Right lobe of liver (tissue), 4 donors: ENCODE data around the gene KANK3.

Experiments used
- POLR2A ChIP-seq: fragments of 450-650 bp; IDR thresholded peaks from one replicate; pipeline ENCODE4 v1.6.1; 2017; ENCODE audit warnings: antibody characterized with exemption, mild to moderate bottlenecking
- TF ChIP-seq, protein P1 (sequence below), 4 donors: fragments of 200-600 bp in 3 of 4; fragments of 450-650 bp in 1 of 4; IDR thresholded peaks; one replicate each; pipeline versions ENCODE4 v1.5.1 to v1.8.0; 2016 to 2022; ENCODE audit warnings: antibody characterized with exemption in 4 of 4, mild to moderate bottlenecking in 2 of 4
- donor health status: DM: no; HTN: no; CAD: no.
- donor health status: DM: no; HTN: no; CAD: no.
- donor health status: DM: no; HTN: yes; CAD: no.

DNA sequence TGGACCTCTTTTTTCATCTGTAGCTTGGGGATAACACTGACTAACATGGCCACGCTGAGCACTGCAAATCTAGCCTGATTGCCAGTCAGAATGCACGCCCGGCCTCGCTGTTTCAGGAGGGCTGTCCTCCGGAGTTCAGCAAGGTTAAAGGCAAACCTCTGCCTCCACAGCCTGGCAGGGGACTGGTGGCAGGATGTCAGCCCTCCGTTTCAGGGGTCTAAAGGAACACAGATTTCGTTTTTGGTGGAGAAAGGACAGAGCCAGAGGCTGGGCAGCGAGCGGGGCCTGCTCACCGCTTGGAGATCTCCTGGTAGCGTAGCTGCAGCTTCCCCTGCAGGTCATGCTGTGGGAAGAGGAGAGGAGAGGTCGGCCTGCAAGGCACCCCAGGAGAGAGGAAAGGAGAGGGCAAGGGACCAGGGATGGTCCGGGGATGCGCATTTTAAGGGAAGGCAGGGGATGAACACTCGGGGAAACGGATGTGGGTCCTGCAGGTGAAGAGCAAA lies 22.4 kb downstream of the KANK3 start:
- TF ChIP-seq, protein P1, sequence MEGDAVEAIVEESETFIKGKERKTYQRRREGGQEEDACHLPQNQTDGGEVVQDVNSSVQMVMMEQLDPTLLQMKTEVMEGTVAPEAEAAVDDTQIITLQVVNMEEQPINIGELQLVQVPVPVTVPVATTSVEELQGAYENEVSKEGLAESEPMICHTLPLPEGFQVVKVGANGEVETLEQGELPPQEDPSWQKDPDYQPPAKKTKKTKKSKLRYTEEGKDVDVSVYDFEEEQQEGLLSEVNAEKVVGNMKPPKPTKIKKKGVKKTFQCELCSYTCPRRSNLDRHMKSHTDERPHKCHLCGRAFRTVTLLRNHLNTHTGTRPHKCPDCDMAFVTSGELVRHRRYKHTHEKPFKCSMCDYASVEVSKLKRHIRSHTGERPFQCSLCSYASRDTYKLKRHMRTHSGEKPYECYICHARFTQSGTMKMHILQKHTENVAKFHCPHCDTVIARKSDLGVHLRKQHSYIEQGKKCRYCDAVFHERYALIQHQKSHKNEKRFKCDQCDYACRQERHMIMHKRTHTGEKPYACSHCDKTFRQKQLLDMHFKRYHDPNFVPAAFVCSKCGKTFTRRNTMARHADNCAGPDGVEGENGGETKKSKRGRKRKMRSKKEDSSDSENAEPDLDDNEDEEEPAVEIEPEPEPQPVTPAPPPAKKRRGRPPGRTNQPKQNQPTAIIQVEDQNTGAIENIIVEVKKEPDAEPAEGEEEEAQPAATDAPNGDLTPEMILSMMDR (IDR thresholded peaks at IDR 0.05) = no peak
- no peak for TF ChIP-seq POLR2A
